SHP77 treated with DMSO at 0.1 percent for 48 hours (cell line): Measurements from ENCODE around the gene SPEF1.

Source experiments
- DNase-seq: peaks from one replicate; lab custom pipeline; 2025; lab: John Stamatoyannopoulos, UW

The SPEF1 gene

DNA sequence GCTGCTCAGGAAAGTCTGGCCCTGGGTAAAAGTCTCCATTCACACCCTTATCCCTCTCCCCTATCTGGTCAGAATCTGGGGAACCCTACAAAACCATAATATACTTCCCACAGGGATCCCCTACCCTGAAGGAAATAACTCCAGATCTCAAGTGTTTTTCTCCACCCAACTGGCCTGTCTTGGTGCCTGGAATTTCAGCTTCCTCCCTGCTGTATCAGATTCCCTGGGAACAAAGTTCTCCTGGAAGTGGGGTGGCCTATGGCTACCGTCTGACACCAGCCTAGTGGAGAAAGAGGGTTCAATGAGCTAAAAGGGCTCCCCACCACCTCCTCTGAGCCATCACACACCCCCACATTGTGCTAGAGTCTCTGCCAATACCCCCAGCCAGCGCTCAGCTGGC lies 33.8 kb downstream of the SPEF1 start:
- DNase-seq = no peak

DNA sequence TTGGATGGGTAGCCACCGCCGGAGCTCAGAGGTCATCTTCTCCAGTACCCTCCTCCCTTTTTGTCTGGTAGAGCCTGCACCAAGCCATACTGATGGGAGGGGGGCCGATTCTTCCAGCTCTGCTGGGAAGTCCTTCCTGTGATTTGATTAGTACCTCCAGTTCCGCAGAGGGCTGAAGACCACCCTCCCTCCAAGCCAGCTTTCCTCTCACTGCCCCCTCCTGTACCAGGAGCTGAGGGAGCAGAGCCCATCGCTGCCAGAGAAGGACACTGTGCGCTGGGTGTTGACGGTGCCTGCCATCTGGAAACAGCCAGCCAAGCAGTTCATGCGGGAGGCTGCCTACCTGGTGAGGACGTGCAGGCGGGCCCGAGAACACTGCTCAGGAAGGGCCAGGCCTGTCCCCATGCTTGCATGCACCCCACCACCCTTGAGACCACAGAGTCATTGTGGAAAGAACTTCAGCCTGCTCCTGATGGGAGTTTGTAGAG lies 35.5 kb downstream of the SPEF1 start:
- DNase-seq = no peak

DNA sequence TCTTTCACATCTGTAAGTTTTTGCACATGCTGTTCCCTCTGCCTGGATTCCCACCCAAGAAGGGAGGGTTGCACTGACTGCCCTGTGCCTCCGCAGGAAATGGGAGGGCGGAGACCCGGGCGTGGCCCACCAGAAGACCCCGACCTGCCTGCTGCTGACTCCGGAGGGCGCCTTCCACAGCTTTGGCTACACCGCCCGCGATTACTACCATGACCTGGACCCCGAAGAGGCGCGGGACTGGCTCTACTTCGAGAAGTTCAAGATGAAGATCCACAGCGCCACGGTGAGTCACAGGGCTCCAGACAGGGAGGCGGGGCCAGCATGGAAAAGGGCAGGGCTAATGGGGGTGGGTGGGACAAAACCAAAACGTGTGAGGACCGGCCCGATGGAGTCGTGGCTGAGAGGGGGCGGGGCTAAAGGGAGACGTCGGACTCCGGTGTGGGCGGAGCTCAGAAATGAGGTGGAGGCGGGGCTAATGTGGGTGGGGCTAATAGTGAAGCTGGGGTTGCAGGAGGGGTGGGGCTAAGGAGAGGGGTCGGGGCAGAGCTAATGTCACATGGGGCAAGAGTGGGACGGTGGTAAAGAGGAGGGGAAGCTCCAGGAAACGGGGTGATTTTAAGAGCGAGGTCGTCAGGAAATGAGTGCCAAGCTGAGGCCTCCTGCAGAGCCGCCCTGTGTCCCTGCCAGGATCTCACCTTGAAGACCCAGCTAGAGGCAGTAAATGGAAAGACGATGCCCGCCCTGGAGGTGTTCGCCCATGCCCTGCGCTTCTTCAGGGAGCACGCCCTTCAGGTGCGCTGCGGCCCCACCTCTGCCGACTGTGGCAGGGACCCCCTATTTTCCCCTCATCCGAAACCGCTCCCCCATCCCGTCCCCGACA lies 36.2 kb downstream of the SPEF1 start:
- no peak for DNase-seq

DNA sequence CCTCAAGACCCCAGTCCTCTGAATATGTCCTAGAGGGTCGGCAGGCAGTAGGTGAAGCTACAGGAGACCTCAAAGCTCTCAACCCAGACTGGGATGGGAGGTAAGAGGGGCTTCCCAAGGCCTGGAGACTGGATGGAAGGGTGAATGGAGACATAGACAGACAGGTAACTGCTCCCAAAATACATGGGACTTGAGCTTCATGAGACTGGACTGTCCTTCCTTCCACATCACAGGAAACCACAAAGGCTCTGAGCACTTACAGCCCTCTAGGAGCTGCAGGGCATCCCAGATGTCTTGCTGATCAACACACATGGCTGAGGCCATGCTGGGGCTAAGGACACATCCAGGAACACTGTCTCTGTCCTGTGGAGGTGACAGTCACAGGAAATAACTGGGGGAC lies 37.2 kb downstream of the SPEF1 start:
- no peak for DNase-seq

DNA sequence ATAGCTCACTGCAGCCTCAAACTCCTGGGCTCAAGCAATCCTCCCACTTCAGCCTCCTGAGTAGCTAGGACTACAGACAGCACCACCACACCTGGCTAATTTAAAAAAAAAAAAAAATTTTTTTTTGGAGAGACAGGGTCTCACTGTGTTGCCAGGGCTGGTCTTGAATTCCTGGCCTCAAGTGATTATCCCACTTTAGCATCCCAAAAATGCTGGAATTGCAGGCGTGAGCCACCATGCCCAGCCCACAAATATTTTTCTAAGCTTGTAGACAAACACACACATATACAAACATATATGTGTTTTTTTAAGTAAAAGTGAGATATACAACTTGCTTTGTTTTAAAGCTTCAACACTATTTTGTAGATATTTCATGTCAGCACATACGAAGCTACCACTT lies 38.0 kb downstream of the SPEF1 start:
- no peak for DNase-seq

DNA sequence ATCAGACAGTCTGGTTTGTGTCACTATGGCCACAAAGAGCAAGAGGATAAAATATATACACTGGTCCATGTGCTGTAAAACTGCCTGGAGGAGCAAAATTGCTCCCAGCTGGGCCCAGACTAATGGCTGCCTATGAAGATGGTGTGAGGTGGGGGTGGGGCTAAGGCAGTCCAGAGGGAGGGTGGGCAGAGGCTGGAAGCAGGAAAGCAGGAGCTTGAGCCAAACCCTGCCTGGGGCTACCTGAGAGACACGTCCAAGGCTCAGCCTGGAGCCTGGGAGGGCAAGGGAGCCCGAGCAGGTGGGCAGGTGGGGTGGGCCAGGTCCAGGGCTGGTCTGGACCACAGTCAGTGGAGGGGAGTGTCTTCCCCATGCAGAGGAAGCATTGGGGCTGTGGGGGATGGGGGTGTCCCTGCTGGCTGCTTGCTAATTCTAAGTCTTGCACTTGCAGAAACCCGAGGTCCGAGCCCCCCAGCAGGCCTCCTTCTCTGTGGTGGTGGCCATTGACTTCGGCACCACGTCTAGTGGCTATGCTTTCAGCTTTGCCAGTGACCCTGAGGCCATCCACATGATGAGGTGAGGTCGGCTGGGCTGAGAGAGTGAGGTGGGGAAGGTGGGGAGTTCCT lies 39.3 kb downstream of the SPEF1 start:
- no peak for DNase-seq

DNA sequence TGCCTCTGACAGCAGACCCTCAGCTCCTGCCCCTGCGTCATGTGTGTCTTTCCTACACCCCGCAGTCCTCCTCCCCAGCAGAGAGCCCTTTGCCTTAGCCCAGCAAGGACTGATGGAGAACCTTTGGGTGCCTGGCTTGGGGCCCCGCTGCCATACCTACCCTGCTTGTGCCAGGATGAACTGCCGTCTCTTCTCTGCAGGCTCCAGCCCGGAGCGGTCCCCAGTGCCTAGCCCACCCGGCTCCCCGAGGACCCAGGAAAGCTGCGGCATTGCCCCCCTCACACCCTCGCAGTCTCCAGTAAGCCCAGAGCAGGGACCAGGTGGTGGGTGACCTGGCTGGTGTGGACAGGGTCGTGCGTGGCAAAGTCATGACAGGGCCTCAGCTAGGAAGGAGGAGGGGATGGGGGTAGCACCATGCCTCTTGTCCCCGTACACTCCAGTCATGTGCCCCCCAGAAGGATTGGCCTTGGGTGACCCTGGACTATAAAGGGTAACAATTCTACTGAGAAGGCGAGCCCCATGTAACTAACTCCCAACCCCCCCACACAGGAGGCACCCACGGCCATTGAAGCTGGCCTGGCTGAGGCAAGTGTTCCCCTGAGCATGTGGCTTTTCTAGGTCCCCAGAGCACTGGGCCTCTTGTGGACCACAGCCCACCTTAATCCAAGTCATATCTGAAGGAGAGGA lies 40.5 kb downstream of the SPEF1 start:
- no peak for DNase-seq

DNA sequence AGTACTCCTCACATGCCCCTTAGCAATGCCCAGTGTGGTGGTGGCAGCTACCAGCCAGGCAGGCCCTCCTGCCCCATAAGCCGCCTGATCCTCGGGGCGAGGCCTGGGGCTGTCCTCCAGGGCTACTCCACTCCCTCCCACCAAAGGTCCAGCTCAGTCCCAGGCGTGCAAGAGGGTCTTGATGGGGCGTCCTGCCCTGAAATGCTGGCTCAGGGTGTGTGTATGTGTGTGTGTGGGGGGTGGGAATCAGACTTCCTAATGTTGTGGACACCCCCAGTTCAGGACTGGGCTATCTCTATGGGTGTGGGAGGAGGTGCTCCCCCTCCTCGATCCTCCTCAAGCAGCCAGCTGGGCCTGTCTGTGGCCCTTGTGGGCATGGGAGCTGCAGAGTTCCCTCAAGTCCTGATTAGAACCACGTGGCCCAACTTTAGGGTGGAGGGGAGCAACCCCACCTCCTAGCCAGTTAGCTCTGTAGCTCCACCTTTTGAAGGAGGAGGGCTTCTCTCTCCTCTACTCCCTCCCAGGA lies 41.3 kb downstream of the SPEF1 start:
- no peak for DNase-seq

DNA sequence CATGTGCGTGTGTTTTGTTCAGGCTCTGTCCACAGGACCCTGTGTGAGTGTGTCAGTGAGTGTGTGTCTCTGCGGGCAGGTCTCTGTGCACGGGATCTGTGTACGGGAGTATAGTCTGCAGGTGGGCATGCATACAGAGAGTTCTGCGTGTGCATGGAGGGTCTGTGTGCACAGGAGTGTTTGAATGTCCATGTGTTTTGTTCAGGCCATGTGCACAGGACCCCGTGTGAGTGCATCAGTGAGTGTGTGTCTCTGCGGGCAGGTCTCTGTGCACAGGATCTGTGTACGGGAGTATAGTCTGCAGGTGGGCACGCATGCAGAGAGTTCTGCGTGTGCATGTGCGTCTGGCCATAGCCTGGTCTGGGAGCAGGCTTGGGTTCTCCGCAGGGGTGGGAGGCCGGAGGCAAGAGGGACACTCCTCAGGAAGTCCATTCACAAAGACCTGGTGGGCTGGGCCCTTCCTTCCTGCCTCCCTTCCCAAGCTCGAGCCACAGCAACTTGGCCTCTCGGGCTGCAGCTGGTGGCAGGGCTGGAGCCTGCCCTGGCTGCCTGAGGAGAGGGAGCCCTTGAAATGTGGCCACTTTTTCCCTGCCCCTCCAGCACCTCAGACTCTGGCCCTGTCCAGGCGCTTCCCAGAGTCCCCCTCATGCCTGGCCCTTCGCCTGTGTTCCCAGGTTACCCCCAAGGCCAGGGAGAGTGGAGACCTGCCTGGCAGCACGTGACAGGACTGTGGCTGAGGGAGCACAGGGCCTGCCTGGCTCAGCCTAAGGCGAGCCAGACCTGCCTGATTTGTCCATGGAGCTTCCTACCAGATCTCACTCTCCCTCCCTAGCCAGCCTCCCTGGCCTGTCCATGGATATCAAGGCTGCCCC lies 42.0 kb downstream of the SPEF1 start:
- DNase-seq = no peak

DNA sequence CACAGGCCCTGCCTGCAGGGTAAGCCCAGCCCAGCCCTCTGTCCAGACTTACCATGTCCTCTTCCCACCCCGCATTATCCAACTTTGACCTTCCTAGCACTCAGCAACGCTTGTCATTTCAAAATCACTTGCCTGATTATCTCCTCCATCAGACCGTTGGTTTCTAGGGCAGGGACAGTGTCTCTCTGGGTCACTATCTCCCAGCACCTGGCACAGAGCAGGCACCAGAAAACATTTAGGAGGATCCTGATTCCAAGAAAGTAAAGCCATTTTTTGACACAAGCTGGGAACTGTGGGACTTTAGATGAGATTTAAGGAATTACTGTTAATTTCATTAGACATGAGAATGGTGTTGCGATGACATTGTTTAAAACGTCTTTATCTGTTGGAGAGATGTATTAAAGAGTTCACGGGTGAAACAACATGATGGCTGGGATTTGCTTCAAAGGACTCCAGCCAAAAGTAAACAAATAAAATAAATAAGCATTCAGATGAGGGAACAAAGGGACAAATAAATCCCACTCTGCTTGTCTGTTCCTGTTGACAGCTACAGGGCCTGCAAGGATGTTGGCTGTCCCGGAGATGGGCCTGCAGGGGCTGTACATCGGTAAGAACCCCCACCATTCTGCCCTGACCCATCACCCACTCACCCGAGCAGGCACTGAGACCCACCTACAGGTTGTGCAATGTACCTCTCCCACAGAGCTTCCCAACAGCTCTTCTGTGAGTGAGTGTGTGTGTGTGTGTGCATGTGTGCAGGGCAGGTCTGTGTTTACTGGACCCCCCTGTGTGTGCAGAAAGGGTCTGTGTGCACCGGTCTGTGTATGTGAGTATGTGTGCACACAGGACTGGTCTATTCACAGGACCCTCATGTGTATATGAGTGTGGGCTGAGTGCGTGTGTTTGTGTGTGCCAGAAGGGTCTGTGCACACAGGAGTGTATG lies 42.9 kb downstream of the SPEF1 start:
- DNase-seq = no peak

DNA sequence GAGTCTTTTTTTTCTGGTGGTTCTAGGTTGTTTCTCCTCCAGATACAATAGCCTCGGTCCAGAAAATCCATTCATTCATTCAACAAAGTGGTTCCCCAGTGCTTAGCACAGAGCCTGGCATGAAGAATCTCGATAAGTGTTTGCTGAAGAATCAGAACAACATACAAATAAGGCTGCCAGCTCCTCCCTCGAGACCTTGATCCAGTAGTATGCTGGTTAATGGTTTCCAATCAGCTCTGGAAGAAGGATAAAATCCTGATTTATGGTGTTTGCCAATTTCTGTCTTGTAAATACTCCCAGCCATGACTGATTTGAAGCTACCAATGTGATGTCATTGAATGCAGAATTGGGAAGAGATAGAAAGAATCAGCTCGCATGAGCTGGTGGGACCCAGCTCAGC lies 45.5 kb downstream of the SPEF1 start:
- no peak for DNase-seq

DNA sequence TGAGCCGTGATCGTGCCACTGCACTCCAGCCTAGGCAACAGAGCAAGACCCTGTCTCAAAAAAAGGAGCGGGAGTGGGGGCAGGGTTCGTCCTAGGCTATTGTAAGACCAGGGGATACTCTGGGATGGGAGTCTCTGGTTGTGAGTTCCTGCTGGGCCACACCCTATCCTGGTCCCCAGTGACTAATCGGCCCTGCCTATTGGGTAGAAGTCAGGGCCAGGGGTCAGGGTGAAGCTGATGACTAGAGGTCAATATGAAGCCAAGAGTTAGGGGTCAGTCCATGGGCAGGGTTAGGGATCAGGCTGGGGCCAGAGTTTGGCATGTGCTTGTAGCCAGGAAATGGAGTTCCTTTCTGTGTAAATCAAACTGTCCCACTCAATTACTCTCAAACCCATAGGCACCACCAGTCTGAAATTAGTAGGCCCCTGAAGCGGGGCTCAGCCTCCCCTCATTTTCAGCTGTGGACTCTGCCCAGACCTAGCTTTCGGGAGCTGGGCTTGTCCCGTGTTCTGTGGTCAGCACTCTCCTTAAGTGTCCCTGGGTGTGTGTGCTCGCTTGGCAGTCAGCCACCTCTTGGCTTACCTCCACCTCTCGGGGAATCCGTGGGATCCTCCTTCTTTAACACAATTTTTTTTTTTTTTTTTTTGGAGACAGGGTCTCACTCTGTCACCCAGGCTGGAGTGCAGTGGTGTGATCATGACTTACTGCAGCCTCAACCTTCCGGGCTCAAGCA lies 47.0 kb downstream of the SPEF1 start:
- no peak for DNase-seq

DNA sequence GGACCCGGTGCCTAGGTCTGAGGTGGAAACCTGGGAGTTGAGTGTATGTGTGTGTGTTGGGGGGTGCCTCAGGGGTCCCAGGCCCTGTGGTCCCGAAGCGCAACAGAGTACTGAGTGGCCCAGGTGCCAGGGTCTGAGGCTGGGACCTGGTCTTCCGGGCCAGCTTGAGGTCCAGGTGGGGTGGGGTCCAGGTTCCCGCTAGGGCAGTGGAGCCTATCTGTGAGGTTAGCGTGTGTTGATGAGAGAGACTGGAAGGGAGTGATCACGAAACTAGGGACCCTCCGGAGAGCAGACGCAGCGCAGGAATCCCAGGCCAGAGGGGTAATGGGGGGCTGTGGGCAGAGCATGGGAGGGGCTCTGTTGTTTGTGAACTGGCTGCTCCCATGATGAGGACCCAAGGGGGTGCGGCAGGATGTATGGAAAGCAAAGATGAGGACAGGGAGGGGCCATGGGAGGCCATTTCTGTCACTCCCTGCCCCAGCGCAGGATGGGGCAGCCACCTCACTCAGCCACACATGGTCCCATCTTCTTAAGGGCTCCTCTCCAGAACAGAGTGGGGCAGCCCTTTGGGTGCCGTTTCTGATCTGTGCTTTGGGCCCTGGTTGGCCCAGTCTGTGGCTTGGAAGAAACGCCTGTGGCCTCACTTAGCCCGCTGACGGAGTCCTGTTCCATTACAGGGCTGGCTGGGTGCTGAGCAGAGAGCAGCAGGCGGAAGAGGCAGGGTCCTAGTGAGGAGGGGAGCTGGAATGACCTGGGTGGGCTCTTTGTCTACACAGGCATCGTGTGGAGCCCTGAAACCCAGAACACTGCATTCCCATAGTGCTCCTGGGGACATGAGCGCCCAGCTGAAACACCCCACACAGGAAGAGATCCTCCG lies 47.9 kb downstream of the SPEF1 start:
- DNase-seq = no peak

DNA sequence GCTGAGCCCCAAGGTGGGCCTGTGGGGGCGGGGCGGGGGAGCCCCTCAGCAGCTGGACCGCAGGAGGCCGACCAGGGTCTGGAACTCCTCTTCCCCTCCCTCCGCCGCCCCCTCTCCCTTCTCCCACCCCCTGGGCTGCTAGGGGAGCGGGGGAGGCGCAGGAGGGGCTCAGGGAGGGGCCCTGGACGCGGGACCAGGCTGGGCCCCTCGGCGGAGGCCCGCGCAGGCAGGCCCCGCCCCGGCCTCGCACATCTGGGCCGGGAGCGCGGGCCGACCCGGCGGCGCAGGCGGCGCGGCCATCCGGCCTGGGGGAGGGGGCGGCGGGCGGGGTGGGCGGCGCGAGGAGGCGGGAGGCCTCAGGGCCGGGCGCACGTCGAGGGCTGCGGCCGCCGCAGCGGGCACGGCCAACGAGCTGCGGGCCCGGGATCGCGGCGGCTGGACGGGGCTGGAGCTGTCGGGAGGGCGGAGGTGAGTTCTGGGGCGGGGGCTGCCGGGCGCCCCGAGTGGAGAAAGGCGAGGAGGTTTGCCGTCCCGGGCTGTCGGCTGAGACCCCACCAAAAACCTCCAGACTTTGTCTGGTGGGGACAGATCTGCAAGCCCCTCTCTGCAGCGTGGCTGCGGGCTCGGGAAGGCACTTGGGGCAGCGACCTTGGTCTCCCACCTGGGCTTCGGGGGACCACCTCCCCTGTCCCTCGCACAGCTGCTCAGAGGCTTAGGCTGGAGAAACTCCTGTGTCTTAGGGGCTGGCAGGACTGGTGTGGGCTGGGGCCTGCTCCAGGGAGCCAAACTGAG lies 48.7 kb downstream of the SPEF1 start, which contains the start of gene HSPA12B:
Gene HSPA12B (plus strand): TSS at position 359 of the 792 bp plus-strand sequence. CDS start 5,990 bp downstream, outside the sequence.
- no peak for DNase-seq

DNA sequence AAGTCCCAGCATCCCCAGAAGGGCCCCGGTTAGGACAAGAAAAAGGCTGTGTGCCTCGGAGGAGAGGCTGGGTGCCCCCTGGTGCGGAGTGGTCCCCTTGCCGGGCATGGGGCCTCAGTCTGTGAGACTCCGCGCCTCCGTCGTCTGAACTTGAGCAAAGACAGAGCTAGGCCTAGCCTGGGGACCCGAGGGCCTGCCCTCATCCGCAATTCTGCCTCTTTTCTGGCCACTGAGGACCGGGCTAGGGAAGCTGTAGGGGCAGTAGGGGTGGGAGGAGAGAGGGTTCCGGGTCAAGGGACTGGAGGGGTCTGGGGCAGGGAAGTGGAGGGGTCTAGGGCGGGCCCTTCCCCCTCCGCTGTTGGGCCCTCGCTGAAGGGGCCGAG lies 49.3 kb downstream of the SPEF1 start:
- no peak for DNase-seq

DNA sequence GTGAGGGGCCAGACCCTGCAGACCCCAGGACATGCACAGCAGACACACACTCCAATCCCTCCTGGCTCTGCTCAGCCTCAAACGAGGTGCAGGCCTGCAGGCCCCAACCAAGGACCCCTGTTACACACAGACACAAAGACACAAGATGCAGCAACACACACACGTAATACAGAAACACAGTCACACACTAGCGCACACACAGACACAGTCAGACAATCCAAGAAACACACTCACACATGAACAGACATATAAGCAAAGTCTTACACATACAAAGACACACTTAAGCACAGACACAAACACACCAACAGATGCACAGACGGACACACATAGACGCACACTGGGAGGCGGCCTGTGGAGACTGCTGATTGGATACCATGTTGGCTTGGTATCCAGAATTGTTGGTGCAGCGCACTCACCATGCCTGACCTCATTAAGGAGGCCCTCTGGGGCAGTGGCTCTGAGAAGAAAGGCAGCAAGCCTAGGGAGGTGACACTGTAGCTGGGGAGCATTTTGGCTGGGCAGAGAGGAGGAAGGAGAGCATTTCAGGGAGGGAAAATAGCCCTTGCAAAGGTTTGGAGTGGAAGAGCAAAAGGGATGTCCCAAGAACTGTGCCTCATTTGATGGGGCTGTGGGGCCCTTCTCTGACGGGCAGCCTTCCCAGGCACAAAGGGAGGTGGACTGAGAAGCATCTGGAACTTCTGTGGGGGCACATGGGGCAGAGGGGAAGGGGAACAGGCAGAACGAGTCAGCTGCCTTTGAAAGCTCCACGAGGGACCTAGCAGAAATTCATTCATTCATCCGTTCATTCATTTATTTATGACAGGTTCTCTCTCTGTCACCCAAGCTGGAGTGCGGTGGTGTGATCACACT lies 50.2 kb downstream of the SPEF1 start:
- no peak for DNase-seq
